CD4-positive, alpha-beta T cell treated with Interferon alpha-2 for 1 hour (primary cell): ENCODE results near the gene KCNQ5.

Experiments
- DNase-seq, 2 donors: peaks; one replicate each; pipeline ENCODE4 v3.0.0-alpha.2; 2020 to 2022

Gene KCNQ5

GRCh38 chr6:72748759-72749158 is 126.9 kb downstream of the KCNQ5 start:
- DNase-seq: no peak

- DNase-seq: no peak
Observed at GRCh38 chr6:72755752-72756151, 133.9 kb downstream of the KCNQ5 start.

GRCh38 chr6:72757048-72757447 is 135.2 kb downstream of the KCNQ5 start:
- DNase-seq: no peak

- DNase-seq: no peak
Observed at GRCh38 chr6:72757926-72758325, 136.1 kb downstream of the KCNQ5 start.

GRCh38 chr6:72758901-72759300 is 137.0 kb downstream of the KCNQ5 start:
- DNase-seq: no peak

- DNase-seq: no peak
Observed at GRCh38 chr6:72760114-72760793, 138.4 kb downstream of the KCNQ5 start.

- DNase-seq: no peak
Observed at GRCh38 chr6:72761761-72762160, 139.9 kb downstream of the KCNQ5 start.

- DNase-seq: no peak
Observed at GRCh38 chr6:72769459-72770125, 147.7 kb downstream of the KCNQ5 start.

GRCh38 chr6:72770959-72771358 is 149.1 kb downstream of the KCNQ5 start:
- no peak for DNase-seq

GRCh38 chr6:72776456-72776855 is 154.6 kb downstream of the KCNQ5 start:
- no peak for DNase-seq

- no peak for DNase-seq
Observed at GRCh38 chr6:72781624-72782023, 159.8 kb downstream of the KCNQ5 start.

GRCh38 chr6:72783035-72783434 is 161.2 kb downstream of the KCNQ5 start:
- DNase-seq: no peak

GRCh38 chr6:72783666-72784065 is 161.8 kb downstream of the KCNQ5 start:
- DNase-seq: no peak

- no peak for DNase-seq
Observed at GRCh38 chr6:72784071-72784470, 162.2 kb downstream of the KCNQ5 start.

- DNase-seq: no peak
Observed at GRCh38 chr6:72784581-72784980, 162.7 kb downstream of the KCNQ5 start.

- no peak for DNase-seq
Observed at GRCh38 chr6:72787391-72788031, 165.6 kb downstream of the KCNQ5 start.

GRCh38 chr6:72788188-72788587 is 166.3 kb downstream of the KCNQ5 start:
- DNase-seq: no peak

- DNase-seq: no peak
Observed at GRCh38 chr6:72789145-72789544, 167.3 kb downstream of the KCNQ5 start.

GRCh38 chr6:72792692-72793091 is 170.8 kb downstream of the KCNQ5 start:
- no peak for DNase-seq

- no peak for DNase-seq
Observed at GRCh38 chr6:72793641-72794395, 172.0 kb downstream of the KCNQ5 start.

- DNase-seq: no peak
Observed at GRCh38 chr6:72798196-72798595, 176.3 kb downstream of the KCNQ5 start.

- no peak for DNase-seq
Observed at GRCh38 chr6:72809746-72810379, 188.0 kb downstream of the KCNQ5 start.
